Right cardiac atrium (tissue), 5 donors: ENCODE data around the gene PACSIN1. TPM values are rescaled to one million over a fixed set of nuclear protein-coding genes. Genes with fewer than 3 reads are reported as not detected.

Experiments used
- ATAC-seq, 2 donors: fragments of 200-7000 bp; cut with Tn5 transposase; one replicate each; pipeline versions ENCODE4 v1.8.0 to v1.9.1; 2020; ENCODE audit warnings: moderate library complexity in 2 of 2, mild to moderate bottlenecking in 1 of 2
- DNase-seq, 3 donors: peaks; one replicate each; pipeline ENCODE4 v3.0.0-alpha.2; 2020
- H3K27ac ChIP-seq: one replicate; pipeline ENCODE4 v1.5.1; 2013; ENCODE audit warnings: mild to moderate bottlenecking, low read length, control low read depth, moderate library complexity
- H3K27me3 ChIP-seq: one replicate; pipeline ENCODE4 v1.6.1; 2013; ENCODE audit not compliant: control insufficient read depth, insufficient read depth
- H3K4me1 ChIP-seq: one replicate; pipeline ENCODE4 v1.6.1; 2013; ENCODE audit warnings: low read length; ENCODE audit not compliant: control insufficient read depth, insufficient read depth
- H3K4me3 ChIP-seq: one replicate; pipeline ENCODE4 v1.5.1; 2013; ENCODE audit warnings: low read length, control low read depth
- H3K9me3 ChIP-seq: one replicate; pipeline ENCODE4 v1.6.1; 2013; ENCODE audit warnings: low read length; ENCODE audit not compliant: control insufficient read depth
- WGBS: extraction: QIAGEN DNeasy Blood & Tissue Kit; methylation state at CpG from one replicate; pipeline ENCODE4 v1.1.7; 2013; 5-methylcytosine and 5-hydroxymethylcytosine counted together
- intact Hi-C, 4 donors: fragments of 100-400 bp; cut with DNase I; formaldehyde crosslinking; loops; one replicate each; pipeline versions ENCODE4 v1.11.0 to v1.14.0; 2022 to 2023
- polyA plus RNA-seq: library from polyadenylated mRNA; stranded (reverse); fragments of 200-250 nt; gene quantifications from one replicate; pipeline ENCODE4 v1.2.3, GENCODE V29; 2013
- total RNA-seq, 4 donors: library from RNA; stranded (reverse); fragmentation: NEBNext Ultra II Directional; extraction: Animal tissue kit (Norgen Biotek cat#: 25700); gene quantifications; one replicate each; pipeline ENCODE4 v1.2.1, GENCODE V29; 2021
- donor health status: healthy with polysubstance abuse.
- donor health status: DM: no; HTN: yes; CAD: no.
- donor health status: DM: no; HTN: no; CAD: no.
- donor health status: DM: no; HTN: yes; CAD: no; lungs with severe emphysema.
- donor health status: DM: yes; HTN: yes; CAD: no.

The PACSIN1 gene
- total and polyA plus RNA-seq, 5 donors: 2.5 to 14.0 (median 10.0) TPM

DNA sequence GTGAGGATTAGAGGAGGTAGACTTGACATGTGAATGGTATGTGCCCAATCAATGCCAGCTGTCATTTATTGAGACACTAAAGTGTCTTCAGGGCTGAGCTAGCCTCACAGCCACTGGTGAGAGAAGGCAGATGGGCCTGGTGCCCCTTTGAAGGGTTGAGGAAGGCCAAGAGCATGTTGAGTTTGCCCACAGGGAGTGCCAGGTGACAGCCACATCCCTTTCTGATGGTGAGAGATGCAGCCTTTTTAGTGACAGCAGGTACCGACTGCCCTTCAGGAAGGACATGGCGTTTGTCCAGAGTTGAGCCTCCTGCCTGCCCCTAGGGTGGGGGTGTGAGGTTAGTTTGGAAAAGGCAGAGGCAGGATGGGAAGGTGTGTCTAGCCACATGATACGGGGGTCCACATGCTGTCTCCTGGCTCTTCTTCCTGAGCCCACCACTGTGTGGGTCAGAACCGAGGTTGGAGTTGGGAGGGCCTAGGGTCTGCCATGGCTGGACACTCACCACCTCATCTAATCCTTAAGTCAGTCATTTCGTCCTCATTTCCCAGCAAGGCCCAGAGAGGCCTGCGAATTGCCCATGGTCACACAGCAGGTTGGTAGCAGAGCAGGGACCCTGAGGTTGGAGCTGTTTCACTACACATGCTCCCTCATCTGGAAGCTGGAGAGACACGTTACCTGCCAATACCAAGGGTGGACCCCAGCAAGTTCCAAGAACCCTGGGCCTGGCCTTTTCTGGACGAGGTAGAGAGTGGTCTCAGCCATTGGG, 57.7 kb downstream of the PACSIN1 start:
- 84% methylated on average over 8 of the region's 8 CpGs for WGBS
- DNase-seq: peak in 1 of 3 donors; percentile 18
- intact Hi-C loops: no loop called here

DNA sequence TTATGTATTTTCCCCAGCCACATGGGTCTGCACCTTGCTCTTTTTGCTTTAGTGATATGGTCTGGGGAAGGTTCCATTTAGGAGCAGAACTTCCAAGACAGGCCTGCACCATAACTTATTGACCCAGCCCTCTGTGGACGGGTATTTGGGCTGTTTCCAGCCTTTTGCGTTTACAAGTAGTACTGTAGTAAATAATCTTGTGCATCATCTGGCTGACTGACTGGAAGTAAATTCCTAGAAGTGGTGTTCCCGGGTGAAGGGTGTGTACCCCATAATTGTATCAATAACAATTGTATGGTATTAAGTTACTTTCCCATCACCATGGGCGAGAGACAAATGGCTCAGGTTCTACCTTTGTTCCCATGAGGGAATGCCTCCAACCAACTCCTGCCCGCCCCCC, 58.6 kb downstream of the PACSIN1 start:
- Histone ChIP-seq H3K9me3 (no peaks in the 10 kb centered on the region), H3K4me3 (no peak overlapping the region), H3K4me1 (no peaks in the 10 kb centered on the region), H3K27me3 (no peaks in the 10 kb centered on the region), H3K27ac (no peak overlapping the region)
- 82% methylated on average over 5 of the region's 5 CpGs for WGBS
- intact Hi-C loops: no loop called here
- ATAC-seq (no peak), DNase-seq (no peak)

More for the DNA sequence above, 57.7 kb downstream of the PACSIN1 start:
- Histone ChIP-seq H3K27me3 (no peaks in the 10 kb centered on the region), H3K27ac (no peak overlapping the region), H3K4me3 (no peak overlapping the region), H3K4me1 (no peaks in the 10 kb centered on the region), H3K9me3 (no peaks in the 10 kb centered on the region)
- no peak for ATAC-seq

DNA sequence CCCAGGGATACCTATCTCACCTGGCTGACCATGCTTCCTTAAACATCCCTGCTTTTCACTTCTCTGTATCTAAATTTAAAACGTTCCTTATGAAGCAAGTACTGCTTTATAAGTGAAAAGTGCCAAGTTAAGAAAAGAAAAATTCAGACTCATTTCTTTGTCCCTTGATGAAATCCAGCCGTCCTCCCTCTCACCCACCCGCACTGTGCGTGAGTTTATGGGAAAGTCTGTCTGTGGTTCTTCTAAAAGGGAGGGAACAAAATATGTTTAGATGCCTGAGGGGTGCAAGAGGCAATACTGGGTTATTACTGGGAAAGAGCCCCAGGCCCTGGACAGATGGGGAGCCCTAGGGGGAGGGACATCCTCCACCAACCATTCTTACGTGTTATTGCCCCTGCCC, 59.1 kb downstream of the PACSIN1 start:
- no peak overlapping the region for H3K27ac ChIP-seq
- intact Hi-C loops: loop anchor here in 1 of 4 donors (5.0 kb wide), 1 partner anchor 82 kb away; no protein-coding TSS in a partner anchor
- no peak for DNase-seq
- WGBS: 85% methylated on average over 5 of the region's 5 CpGs
- no peaks in the 10 kb centered on the region for H3K27me3 ChIP-seq
- H3K9me3 ChIP-seq: no peaks in the 10 kb centered on the region
- no peak for ATAC-seq
- no peaks in the 10 kb centered on the region for H3K4me1 ChIP-seq
- no peak overlapping the region for H3K4me3 ChIP-seq

DNA sequence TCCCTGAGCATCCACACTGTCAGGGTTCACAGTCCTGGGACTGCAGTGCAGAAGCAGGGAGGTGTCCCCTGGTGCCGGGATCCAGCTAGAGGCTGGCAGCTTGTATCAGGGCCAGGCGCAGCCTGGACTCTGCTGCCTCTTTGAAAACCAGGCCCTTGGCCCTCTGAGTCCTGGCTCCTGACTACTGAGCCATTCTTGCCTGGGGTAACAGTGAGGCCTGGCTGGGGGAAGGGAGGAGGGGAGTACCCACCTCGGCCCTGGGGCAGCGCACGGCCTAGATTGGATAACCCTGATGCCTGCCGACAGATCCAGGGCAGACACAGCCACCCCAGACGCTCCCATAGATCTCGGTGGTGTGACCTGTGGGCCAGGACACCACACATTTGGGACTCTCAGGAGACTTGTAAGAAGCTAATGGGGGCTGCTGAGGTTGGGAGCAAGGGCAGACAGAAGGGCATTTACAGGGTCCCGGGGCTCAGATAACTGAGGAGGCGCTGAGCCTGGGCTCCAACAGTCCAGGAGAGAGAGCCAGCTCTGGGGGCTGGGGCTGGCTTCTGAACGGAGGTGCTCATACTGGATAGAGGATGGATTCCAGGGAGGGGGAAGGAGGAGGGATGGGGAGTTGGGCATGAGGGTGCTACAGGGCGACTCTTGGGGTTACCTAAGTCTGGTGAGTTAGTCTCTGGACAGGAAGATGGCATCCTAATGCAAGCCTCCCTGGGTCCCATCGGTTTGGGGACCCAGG, 59.7 kb downstream of the PACSIN1 start:
- H3K27me3 ChIP-seq: no peaks in the 10 kb centered on the region
- intact Hi-C loops: loop anchor here in 1 of 4 donors (5.0 kb wide), 1 partner anchor 82 kb away; no protein-coding TSS in a partner anchor
- H3K9me3 ChIP-seq: no peaks in the 10 kb centered on the region
- no peaks in the 10 kb centered on the region for H3K4me1 ChIP-seq
- peak in 1 of 3 donors; percentile 30 for DNase-seq
- no peak overlapping the region for H3K4me3 ChIP-seq
- no peak for ATAC-seq
- WGBS: 88% methylated on average over 13 of the region's 13 CpGs
- H3K27ac ChIP-seq: no peak overlapping the region

DNA sequence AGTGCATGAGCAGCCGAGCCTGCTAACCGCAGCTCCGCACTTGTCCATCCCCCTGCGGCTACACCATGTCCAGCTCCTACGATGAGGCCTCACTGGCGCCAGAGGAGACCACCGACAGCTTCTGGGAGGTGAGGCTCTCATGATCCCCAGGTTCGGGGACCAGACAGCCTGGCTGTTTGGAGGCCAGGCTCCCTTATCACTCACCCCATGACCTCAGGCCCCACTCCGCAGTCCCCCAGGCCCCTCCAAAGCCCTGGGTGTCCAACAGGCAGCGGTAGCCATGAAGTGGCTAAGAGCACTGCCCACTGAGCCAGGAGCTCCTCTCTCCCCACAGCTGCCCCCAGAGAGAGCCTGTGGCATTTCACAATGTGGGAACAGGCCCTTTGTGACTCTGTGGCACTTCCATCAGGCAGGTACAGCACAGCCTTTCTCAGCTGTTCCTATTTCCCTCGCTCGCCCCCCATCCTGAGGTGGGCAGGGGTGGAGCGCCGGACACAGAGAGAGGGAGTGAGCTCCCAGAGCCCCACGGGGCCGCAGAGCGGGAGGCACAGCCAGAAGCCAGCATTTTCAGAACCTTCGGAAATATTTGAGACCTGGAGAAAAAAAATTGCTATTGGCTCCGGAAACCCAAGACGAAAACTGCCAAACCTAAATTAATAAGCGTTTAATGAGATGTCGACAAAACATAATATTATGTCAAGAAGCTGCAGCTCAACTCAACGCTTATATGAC, 60.5 kb downstream of the PACSIN1 start:
- DNase-seq (peak in 2 of 3 donors; percentile 64 to 71), ATAC-seq (peak in 1 of 2 donors; percentile 12)
- WGBS: 63% methylated on average over 23 of the region's 23 CpGs
- no peak overlapping the region for H3K4me3 ChIP-seq
- H3K9me3 ChIP-seq: no peaks in the 10 kb centered on the region
- H3K27me3 ChIP-seq: no peaks in the 10 kb centered on the region
- H3K27ac ChIP-seq: no peak overlapping the region
- intact Hi-C loops: loop anchor here in 1 of 4 donors (5.0 kb wide), 1 partner anchor 81 kb away; no protein-coding TSS in a partner anchor
- H3K4me1 ChIP-seq: no peaks in the 10 kb centered on the region

DNA sequence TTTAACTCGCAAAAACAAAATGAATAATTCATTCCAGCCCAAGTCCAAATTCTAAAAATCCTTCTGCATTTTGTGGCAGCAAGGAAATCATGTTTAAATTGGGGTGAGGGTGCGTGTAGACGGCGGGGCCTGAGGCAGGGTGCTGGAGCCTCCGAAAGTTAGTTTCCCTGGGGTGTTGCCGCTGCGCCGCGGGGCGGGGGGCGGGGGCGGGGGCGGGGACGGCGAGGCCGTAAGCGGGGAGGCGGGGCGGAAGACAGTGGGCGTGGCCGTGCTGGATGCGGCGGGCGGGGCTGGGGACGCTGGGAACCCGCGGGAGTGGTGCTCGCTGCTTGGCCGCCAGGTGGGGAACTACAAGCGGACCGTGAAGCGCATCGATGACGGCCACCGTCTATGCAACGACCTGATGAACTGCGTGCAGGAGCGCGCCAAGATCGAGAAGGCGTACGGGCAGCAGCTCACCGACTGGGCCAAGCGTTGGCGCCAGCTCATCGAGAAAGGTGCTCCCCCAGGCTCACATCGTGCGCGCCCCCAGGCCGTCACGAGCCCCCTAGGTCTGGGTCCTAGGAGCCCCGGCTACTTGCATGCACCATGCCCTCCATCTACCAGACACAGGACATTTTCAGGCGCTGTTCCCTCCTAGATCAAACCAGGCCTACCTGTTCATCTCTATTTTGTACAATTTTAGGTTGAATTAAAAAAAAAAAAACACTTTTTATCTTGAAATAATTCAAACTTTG, 61.3 kb downstream of the PACSIN1 start:
- Histone ChIP-seq H3K9me3 (no peaks in the 10 kb centered on the region), H3K4me3 (no peak overlapping the region), H3K27ac (no peak overlapping the region), H3K27me3 (no peaks in the 10 kb centered on the region), H3K4me1 (no peaks in the 10 kb centered on the region)
- ATAC-seq (peak; percentile 93 to 95), DNase-seq (peak; percentile 96 to 99 (median 99))
- 4% methylated on average over 53 of the region's 53 CpGs for WGBS
- intact Hi-C loops: loop anchor here in 1 of 4 donors (5.0 kb wide), 1 partner anchor 80 kb away; no protein-coding TSS in a partner anchor

DNA sequence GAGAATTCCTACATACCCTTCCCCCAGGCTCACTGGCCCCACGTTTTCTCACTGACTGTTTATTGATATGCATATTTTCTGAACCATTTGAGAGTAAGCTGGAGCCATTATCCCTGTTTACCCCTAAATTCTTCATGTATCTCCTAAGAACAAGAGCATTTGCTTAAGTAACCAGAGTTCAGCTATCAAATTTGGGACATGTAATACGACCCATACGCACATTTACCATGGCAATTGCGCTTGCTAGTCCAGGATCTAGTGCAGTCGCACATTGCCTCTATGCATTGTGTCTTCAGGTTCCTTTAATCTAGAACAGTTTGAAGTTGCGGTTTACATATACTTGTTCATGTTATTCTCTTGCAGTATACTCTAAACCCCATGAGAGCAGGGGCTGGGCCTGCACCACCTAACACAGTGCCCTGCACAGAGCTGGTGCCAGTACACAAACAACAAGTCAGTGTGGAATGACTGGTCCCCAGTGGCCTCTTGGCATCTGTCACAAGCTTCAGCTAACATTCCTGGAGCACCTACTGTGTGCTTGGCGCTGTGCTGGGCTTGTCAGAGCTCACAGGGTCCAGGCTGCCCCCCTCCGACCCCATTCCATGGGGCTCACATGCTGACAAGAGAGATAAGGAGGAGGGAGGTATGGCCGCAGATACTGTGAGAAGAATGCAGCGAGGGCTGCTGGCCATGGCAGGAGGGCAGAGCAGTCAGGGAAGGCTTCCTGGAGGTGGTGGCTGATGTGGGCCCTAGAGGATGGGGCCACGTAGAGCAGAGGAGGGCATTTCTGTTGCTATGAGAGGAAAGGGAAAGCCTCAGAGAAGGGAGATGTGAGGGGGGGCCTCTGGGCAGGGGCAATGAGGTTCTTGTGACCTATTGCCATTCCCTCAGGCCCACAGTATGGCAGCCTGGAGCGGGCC, 62.1 kb downstream of the PACSIN1 start:
- H3K27me3 ChIP-seq: no peaks in the 10 kb centered on the region
- no peaks in the 10 kb centered on the region for H3K9me3 ChIP-seq
- H3K4me3 ChIP-seq: no peak overlapping the region
- intact Hi-C loops: loop anchor here in 1 of 4 donors (5.0 kb wide), 1 partner anchor 79 kb away; no protein-coding TSS in a partner anchor
- 82% methylated on average over 12 of the region's 12 CpGs for WGBS
- H3K27ac ChIP-seq: no peak overlapping the region
- peak in 2 of 3 donors; percentile 11 to 36 for DNase-seq
- no peak for ATAC-seq
- H3K4me1 ChIP-seq: no peaks in the 10 kb centered on the region

DNA sequence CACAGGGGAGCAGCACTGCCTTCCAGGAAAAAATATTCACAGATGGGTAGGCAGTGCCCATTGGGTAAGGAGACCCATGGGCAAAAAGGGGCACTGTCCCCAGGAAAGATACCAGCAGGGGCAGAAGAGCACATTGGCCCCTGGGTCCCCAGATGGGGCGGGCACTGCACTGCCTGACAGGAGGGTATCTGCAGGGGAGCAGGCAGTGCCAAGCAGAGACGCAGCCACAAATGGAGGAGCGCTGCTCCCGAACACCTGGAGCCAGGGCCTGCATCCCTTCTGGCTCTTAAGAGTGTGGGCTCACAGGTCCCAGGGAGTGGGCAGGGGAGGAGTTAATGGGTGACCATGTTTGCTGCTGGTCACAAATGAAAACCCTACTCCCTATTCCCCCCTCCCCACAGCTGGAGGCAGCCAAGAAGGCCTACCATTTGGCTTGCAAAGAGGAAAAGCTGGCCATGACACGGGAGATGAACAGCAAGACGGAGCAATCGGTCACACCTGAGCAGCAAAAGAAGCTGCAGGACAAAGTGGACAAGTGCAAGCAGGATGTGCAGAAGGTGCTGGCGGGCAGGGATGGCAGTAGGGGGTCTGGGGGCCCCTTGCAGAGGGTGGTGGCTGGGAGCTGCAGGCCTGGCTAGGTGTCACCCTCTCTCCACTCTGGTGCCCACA, 63.3 kb downstream of the PACSIN1 start:
- Histone ChIP-seq H3K4me1 (no peaks in the 10 kb centered on the region), H3K27ac (no peak overlapping the region), H3K27me3 (no peaks in the 10 kb centered on the region), H3K4me3 (no peak overlapping the region), H3K9me3 (no peaks in the 10 kb centered on the region)
- no peak for ATAC-seq
- intact Hi-C loops: loop anchor here in 1 of 4 donors (5.0 kb wide), 1 partner anchor 78 kb away; no protein-coding TSS in a partner anchor
- peak in 2 of 3 donors; percentile 1 to 14 for DNase-seq
- 92% methylated on average over 8 of the region's 8 CpGs for WGBS

DNA sequence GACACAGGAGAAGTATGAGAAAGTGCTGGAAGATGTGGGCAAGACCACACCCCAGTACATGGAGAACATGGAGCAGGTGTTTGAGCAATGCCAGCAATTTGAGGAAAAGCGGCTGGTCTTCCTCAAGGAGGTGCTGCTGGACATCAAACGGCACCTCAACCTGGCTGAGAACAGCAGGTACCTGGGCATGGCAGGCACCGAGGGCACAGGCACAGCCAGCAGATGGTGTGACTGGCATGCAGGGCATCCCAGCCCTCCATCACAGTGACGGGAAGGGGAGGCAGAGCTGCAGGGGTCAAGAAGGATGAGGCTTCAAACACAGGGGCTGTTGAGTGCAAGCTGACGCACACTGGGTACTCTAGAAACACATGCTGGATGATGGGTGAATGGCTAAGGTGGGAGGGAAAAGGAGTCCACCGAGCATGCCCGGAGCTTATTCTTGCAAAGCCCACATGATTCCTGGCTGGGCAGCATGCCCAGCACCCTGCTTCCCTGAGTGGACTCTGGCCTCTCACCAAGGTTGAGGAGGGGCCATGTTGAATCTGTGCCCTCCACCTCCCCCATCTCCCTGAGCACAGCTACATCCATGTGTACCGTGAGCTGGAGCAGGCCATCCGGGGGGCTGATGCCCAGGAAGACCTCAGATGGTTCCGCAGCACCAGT, 63.9 kb downstream of the PACSIN1 start:
- ATAC-seq (no peak), DNase-seq (peak; percentile 13 to 72 (median 61))
- Histone ChIP-seq H3K4me3 (no peak overlapping the region), H3K9me3 (no peaks in the 10 kb centered on the region), H3K4me1 (no peaks in the 10 kb centered on the region), H3K27me3 (no peaks in the 10 kb centered on the region), H3K27ac (no peak overlapping the region)
- 56% methylated on average over 10 of the region's 10 CpGs for WGBS
- intact Hi-C loops: loop anchor here (5.0 to 10.0 kb wide), 3 partner anchors 65 to 78 kb away; no protein-coding TSS in a partner anchor
